ENCODE results near the gene GGNBP2.

- no peak for TF ChIP-seq EP300 (IDR thresholded peaks at IDR 0.05)
- TF ChIP-seq CTCF (IDR thresholded peaks at IDR 0.05), result no peak
Observed at GRCh38 chr17:36542755-36543154, 2.0 kb upstream of the GGNBP2 start.
